Measurements from ENCODE around the gene GNG12. TPM values are rescaled to one million over a fixed set of nuclear protein-coding genes. Genes with fewer than 3 reads are reported as not detected.

GNG12 gene
- total and polyA plus RNA-seq, 9 of the 15 experiments (the other 6 are each of a cell fraction or from before 2014, with no cell fraction given): 2.6 to 6.0 (median 4.1) TPM

GRCh38 chr1:67711158-67711854 lies 122.0 kb downstream of the GNG12 start (continued):
- TF ChIP-seq ZBTB40 (IDR thresholded peaks at IDR 0.05) (no peak), ZBTB40 (CRISPR knock-in tag; IDR thresholded peaks at IDR 0.05) (no peak), SMARCE1 (IDR thresholded peaks at IDR 0.05) (0 out of 2 replicates have a peak, but pooled peaks have one; percentile 43), FOSL1 (tag; conservative IDR thresholded peaks at IDR 0.05) (0 out of 2 replicates have a peak, but pooled peaks have one; percentile 24), E2F6 (IDR thresholded peaks at IDR 0.05; ENCODE audit: borderline replicate concordance in 1 of 2, extremely low read depth in 1 of 2, insufficient read depth in 1 of 2, insufficient read length in 1 of 2, low read depth in 1 of 2, low read length in 1 of 2, poor library complexity in 1 of 2, severe bottlenecking in 1 of 2) (no peak), ELK1 (CRISPR knock-in tag; IDR thresholded peaks at IDR 0.05) (no peak), TAL1 (IDR thresholded peaks at IDR 0.05) (peak; percentile 29; the same call in 1 of the 2 replicates), TRIM25 (IDR thresholded peaks at IDR 0.05; ENCODE audit: borderline replicate concordance) (no peak), NR2C1 (IDR thresholded peaks at IDR 0.05) (no peak), NR2C1 (tag; IDR thresholded peaks at IDR 0.05) (no peak), ZFP1 (CRISPR knock-in tag; IDR thresholded peaks at IDR 0.05) (no peak)

All from K562 (cell line).